Gastrocnemius medialis (tissue), 4 donors: Measurements from ENCODE around the gene ANTXR2. TPM values are rescaled to one million over a fixed set of nuclear protein-coding genes. Genes with fewer than 3 reads are reported as not detected.

Experiments
- ATAC-seq, 2 donors: fragments of 150-250 bp; one replicate each; pipeline ENCODE4 v1.9.1; 2016
- DNase-seq, 2 donors: peaks; one replicate each; pipeline ENCODE4 v3.0.0-alpha.2; 2019
- H3K27ac ChIP-seq, 4 donors: fragments of 200-600 bp; sonication (generic); 1 replicate in 1 of 4; 2 replicates in 3 of 4; pipeline ENCODE4 v1.5.1; 2016 to 2018; ENCODE audit warnings: mild to moderate bottlenecking in 2 of 4, moderate library complexity in 1 of 4
- H3K27me3 ChIP-seq, 3 donors: fragments of 200-600 bp; sonication (generic) in 2 of 3; 1 replicate in 1 of 3; 2 replicates in 2 of 3; pipeline versions ENCODE4 v1.5.1 to v1.6.0; 2016 to 2019; ENCODE audit warnings: mild to moderate bottlenecking in 1 of 3, moderate library complexity in 1 of 3
- H3K36me3 ChIP-seq, 2 donors: fragments of 200-600 bp; sonication (generic) in 1 of 2; one replicate each; pipeline ENCODE4 v1.5.1; 2017 to 2018
- H3K4me1 ChIP-seq, 2 donors: fragments of 200-600 bp; sonication (generic) in 1 of 2; one replicate each; pipeline ENCODE4 v1.5.1; 2016 to 2017; ENCODE audit warnings: mild to moderate bottlenecking in 2 of 2
- H3K4me3 ChIP-seq, 4 donors: fragments of 200-600 bp; sonication (generic) in 3 of 4; 1 replicate in 1 of 4; 2 replicates in 3 of 4; pipeline ENCODE4 v1.5.1; 2016 to 2019; ENCODE audit warnings: mild to moderate bottlenecking in 2 of 4
- H3K9me3 ChIP-seq, 3 donors: fragments of 200-600 bp; sonication (generic) in 2 of 3; 1 replicate in 1 of 3; 2 replicates in 2 of 3; pipeline ENCODE4 v1.5.1; 2016 to 2019
- CTCF ChIP-seq, 5 experiments: fragments of 450-650 bp in 3 of 5; fragments of 200-600 bp in 2 of 5; sonication (generic) in 2 of 5; IDR thresholded peaks in 4 of 5; conservative IDR thresholded peaks in 1 of 5; 1 replicate in 4 of 5; 2 replicates in 1 of 5; pipeline ENCODE4 v1.5.1; 2016 to 2019; ENCODE audit warnings: antibody characterized with exemption in 5 of 5, mild to moderate bottlenecking in 3 of 5, moderate library complexity in 3 of 5
- POLR2A ChIP-seq, 2 donors: fragments of 450-650 bp; IDR thresholded peaks; one replicate each; pipeline ENCODE4 v1.6.1; 2017; ENCODE audit warnings: antibody characterized with exemption in 2 of 2, mild to moderate bottlenecking in 2 of 2, moderate library complexity in 2 of 2
- in situ Hi-C, 4 donors: fragments of 200-750 bp; cut with MboI; loops; one replicate each; pipeline versions ENCODE4 v1.15.0 to v1.8.0; 2017; ENCODE audit warnings: low sequenced_read_pairs in 4 of 4
- intact Hi-C: fragments of 100-400 bp; cut with DNase I; formaldehyde crosslinking; loops from one replicate; pipeline ENCODE4 v1.15.1; 2023; ENCODE audit warnings: low total_unique reads
- total RNA-seq, 4 donors: library from RNA; depleted of rRNA; stranded (reverse); fragments of >200 nt; gene quantifications; one replicate each; pipeline versions ENCODE4 v1.1.0 to v1.2.3, GENCODE V29; 2016

ANTXR2 gene
- total RNA-seq, 4 donors from 2014 or later = 14.5 to 41.0 (median 23.1) TPM

GRCh38 chr4:79958466-79959264, 114.4 kb downstream of the ANTXR2 start:
- Histone ChIP-seq H3K4me3 (no peak overlapping the region), H3K36me3 (no peaks in the 10 kb centered on the region), H3K27me3 (no peaks in the 10 kb centered on the region), H3K9me3 (no peaks in the 10 kb centered on the region), H3K27ac (no peak overlapping the region), H3K4me1 (no peaks in the 10 kb centered on the region)
- intact Hi-C loops (no loop called here), in situ Hi-C loops (no loop called here)
- DNase-seq (no peak), ATAC-seq (no peak)
- TF ChIP-seq POLR2A (IDR thresholded peaks at IDR 0.05) (no peak), CTCF (IDR thresholded peaks at IDR 0.05 in 4 of 5, conservative IDR thresholded peaks at IDR 0.05 in 1 of 5) (no peak)

- TF ChIP-seq POLR2A (IDR thresholded peaks at IDR 0.05) (no peak), CTCF (IDR thresholded peaks at IDR 0.05 in 4 of 5, conservative IDR thresholded peaks at IDR 0.05 in 1 of 5) (no peak)
- H3K27ac ChIP-seq = no peak overlapping the region
- in situ Hi-C loops = no loop called here
- DNase-seq = no peak
- intact Hi-C loops = no loop called here
- no peaks in the 10 kb centered on the region for H3K36me3 ChIP-seq
- H3K4me1 ChIP-seq = no peaks in the 10 kb centered on the region
- H3K27me3 ChIP-seq = no peaks in the 10 kb centered on the region
- no peak overlapping the region for H3K4me3 ChIP-seq
- no peaks in the 10 kb centered on the region for H3K9me3 ChIP-seq
- ATAC-seq = no peak
Observed at GRCh38 chr4:79949178-79949577, 123.9 kb downstream of the ANTXR2 start.

- H3K27me3 ChIP-seq = no peaks in the 10 kb centered on the region
- H3K27ac ChIP-seq = no peak overlapping the region
- H3K4me3 ChIP-seq = no peak overlapping the region
- in situ Hi-C loops (no loop called here), intact Hi-C loops (no loop called here)
- TF ChIP-seq POLR2A (IDR thresholded peaks at IDR 0.05) (no peak), CTCF (IDR thresholded peaks at IDR 0.05 in 4 of 5, conservative IDR thresholded peaks at IDR 0.05 in 1 of 5) (no peak)
- DNase-seq (no peak), ATAC-seq (no peak)
- no peaks in the 10 kb centered on the region for H3K36me3 ChIP-seq
- no peaks in the 10 kb centered on the region for H3K9me3 ChIP-seq
- H3K4me1 ChIP-seq = no peaks in the 10 kb centered on the region
Observed at GRCh38 chr4:79948739-79949138, 124.3 kb downstream of the ANTXR2 start.

GRCh38 chr4:79948261-79948660, 124.8 kb downstream of the ANTXR2 start:
- Histone ChIP-seq H3K36me3 (no peaks in the 10 kb centered on the region), H3K27me3 (no peaks in the 10 kb centered on the region), H3K4me1 (no peaks in the 10 kb centered on the region), H3K9me3 (no peaks in the 10 kb centered on the region), H3K27ac (no peak overlapping the region), H3K4me3 (no peak overlapping the region)
- DNase-seq = no peak
- intact Hi-C loops (no loop called here), in situ Hi-C loops (no loop called here)
- no peak for ATAC-seq
- TF ChIP-seq CTCF (IDR thresholded peaks at IDR 0.05 in 4 of 5, conservative IDR thresholded peaks at IDR 0.05 in 1 of 5) = no peak
- TF ChIP-seq POLR2A (IDR thresholded peaks at IDR 0.05) = no peak

GRCh38 chr4:79947386-79947785, 125.6 kb downstream of the ANTXR2 start:
- H3K27me3 ChIP-seq = no peaks in the 10 kb centered on the region
- DNase-seq (no peak), ATAC-seq (no peak)
- H3K9me3 ChIP-seq = no peaks in the 10 kb centered on the region
- intact Hi-C loops (no loop called here), in situ Hi-C loops (no loop called here)
- no peak overlapping the region for H3K27ac ChIP-seq
- H3K36me3 ChIP-seq = no peaks in the 10 kb centered on the region
- H3K4me1 ChIP-seq = no peaks in the 10 kb centered on the region
- no peak overlapping the region for H3K4me3 ChIP-seq
- TF ChIP-seq POLR2A (IDR thresholded peaks at IDR 0.05) (no peak), CTCF (IDR thresholded peaks at IDR 0.05 in 4 of 5, conservative IDR thresholded peaks at IDR 0.05 in 1 of 5) (no peak)
